ENCODE data around the gene PNPLA2.

PNPLA2 gene

DNA sequence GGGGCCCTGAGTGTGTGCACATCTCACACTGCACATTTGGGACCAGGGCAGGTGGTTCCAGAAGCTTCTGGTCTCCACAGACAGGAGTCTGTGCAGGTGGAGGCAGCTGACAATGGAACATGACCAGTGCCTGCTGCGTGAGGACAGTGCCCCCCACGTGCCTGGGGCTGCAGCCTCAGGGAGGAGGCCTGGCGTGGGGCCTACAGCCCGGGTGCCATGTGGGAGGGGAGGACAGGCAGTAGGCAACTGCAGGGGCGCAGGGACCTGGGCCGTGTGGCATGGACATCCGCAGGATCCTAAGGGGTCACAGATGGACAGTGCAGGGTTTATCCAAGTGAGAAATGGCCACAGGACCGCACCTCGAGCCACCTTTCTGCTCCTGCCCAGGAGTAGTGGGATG is 52.8 kb downstream of the PNPLA2 start:
- in situ Hi-C loops (cut with MboI; ENCODE audit: low sequenced_read_pairs, unreplicated experiment): no loop called here
- TF ChIP-seq, protein P1, sequence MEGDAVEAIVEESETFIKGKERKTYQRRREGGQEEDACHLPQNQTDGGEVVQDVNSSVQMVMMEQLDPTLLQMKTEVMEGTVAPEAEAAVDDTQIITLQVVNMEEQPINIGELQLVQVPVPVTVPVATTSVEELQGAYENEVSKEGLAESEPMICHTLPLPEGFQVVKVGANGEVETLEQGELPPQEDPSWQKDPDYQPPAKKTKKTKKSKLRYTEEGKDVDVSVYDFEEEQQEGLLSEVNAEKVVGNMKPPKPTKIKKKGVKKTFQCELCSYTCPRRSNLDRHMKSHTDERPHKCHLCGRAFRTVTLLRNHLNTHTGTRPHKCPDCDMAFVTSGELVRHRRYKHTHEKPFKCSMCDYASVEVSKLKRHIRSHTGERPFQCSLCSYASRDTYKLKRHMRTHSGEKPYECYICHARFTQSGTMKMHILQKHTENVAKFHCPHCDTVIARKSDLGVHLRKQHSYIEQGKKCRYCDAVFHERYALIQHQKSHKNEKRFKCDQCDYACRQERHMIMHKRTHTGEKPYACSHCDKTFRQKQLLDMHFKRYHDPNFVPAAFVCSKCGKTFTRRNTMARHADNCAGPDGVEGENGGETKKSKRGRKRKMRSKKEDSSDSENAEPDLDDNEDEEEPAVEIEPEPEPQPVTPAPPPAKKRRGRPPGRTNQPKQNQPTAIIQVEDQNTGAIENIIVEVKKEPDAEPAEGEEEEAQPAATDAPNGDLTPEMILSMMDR (IDR thresholded peaks at IDR 0.05; ENCODE audit: borderline replicate concordance, control extremely low read depth, extremely low read depth, insufficient read depth, missing control alignments): no peak
- DNase-seq (ENCODE audit: low spot score): no peak

- in situ Hi-C loops (cut with MboI; ENCODE audit: low sequenced_read_pairs, unreplicated experiment): no loop called here
- TF ChIP-seq, protein P1 (IDR thresholded peaks at IDR 0.05; ENCODE audit: borderline replicate concordance, control extremely low read depth, extremely low read depth, insufficient read depth, missing control alignments): no peak
- no peak for DNase-seq (ENCODE audit: low spot score)
Measured at GRCh38 chr11:872799-873198, 54.1 kb downstream of the PNPLA2 start.

DNA sequence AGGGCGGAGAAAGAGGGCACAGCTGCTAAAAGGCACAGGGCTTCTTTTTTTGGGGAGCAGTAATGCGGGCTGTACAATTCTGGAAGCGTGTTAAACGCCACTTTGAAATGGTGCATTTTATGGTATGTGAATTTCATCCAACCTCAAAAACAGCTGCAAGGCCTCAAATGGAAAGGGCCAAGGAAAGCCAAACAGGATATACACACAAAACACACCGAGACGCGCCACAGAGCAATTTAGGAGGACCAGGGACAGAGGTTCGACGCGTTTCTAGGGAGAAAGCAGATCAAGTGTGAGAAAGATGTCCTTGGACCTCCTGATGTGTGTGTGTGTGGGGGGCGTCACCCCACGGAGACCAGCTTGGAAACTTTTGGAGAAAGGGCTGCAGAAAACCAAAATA is 55.0 kb downstream of the PNPLA2 start:
- no peak for DNase-seq (ENCODE audit: low spot score)
- TF ChIP-seq, protein P1 (IDR thresholded peaks at IDR 0.05; ENCODE audit: borderline replicate concordance, control extremely low read depth, extremely low read depth, insufficient read depth, missing control alignments): no peak
- in situ Hi-C loops (cut with MboI; ENCODE audit: low sequenced_read_pairs, unreplicated experiment): no loop called here

Measured in GM13976 (cell line).